K562 (cell line): Measurements from ENCODE around the gene GPSM3. TPM values are rescaled to one million over a fixed set of nuclear protein-coding genes. Genes with fewer than 3 reads are reported as not detected.

ENCODE experiments used
- ARNT ChIP-seq, 2 experiments: fragments of 450-650 bp; IDR thresholded peaks; 2 replicates each; pipeline ENCODE4 v1.6.1; 2016; ENCODE audit warnings: mild to moderate bottlenecking in 1 of 2
- GATAD2A ChIP-seq: fragments of 450-650 bp; IDR thresholded peaks from 2 replicates; pipeline ENCODE4 v1.6.1; 2017
- MTA2 ChIP-seq: fragments of 450-650 bp; IDR thresholded peaks from 2 replicates; pipeline ENCODE4 v1.6.1; 2016; ENCODE audit warnings: low read depth
- NRF1 ChIP-seq, 2 experiments: fragments of 450-650 bp; IDR thresholded peaks in 1 of 2; conservative IDR thresholded peaks in 1 of 2; 2 replicates each; pipeline ENCODE4 v1.6.1; 2014; ENCODE audit warnings: mild to moderate bottlenecking in 2 of 2
- PHF21A ChIP-seq: fragments of 450-650 bp; IDR thresholded peaks from 2 replicates; pipeline ENCODE4 v1.6.1; 2017; ENCODE audit warnings: low read depth, borderline replicate concordance
- POLR2A ChIP-seq: fragments of 450-650 bp; conservative IDR thresholded peaks from 2 replicates; pipeline ENCODE4 v1.6.1; 2016
- SMARCA4 ChIP-seq: fragments of 450-650 bp; IDR thresholded peaks from 2 replicates; pipeline ENCODE4 v1.6.1; 2016
- SMARCC2 ChIP-seq: fragments of 450-650 bp; IDR thresholded peaks from 2 replicates; pipeline ENCODE4 v1.6.1; 2017; ENCODE audit warnings: antibody characterized with exemption, moderate library complexity, mild to moderate bottlenecking, low read depth
- TAF1 ChIP-seq: IDR thresholded peaks from 2 replicates; pipeline ENCODE4 v1.6.1; 2011; ENCODE audit warnings: mild to moderate bottlenecking, low read length, moderate library complexity; ENCODE audit not compliant: insufficient read depth, control insufficient read depth, severe bottlenecking; ENCODE audit errors: extremely low read depth
- THRAP3 ChIP-seq: fragments of 450-650 bp; IDR thresholded peaks from 2 replicates; pipeline ENCODE4 v1.6.1; 2016; ENCODE audit warnings: mild to moderate bottlenecking, inconsistent platforms, borderline replicate concordance
- YBX1 ChIP-seq: fragments of 450-650 bp; IDR thresholded peaks from 2 replicates; pipeline ENCODE4 v1.7.1; 2016; ENCODE audit warnings: mild to moderate bottlenecking
- ZBTB40 ChIP-seq, 2 experiments: fragments of 450-650 bp in 1 of 2; sonication (generic) in 1 of 2; formaldehyde crosslinking in 1 of 2; IDR thresholded peaks; 2 replicates each; pipeline versions ENCODE4 v1.7.1 to v1.9.0; 2016 to 2022; ENCODE audit warnings: inconsistent platforms in 1 of 2, mild to moderate bottlenecking in 1 of 2, missing genetic modification reagents in 1 of 2
- ZNF124 ChIP-seq: sonication (generic); formaldehyde crosslinking; IDR thresholded peaks from 2 replicates; pipeline ENCODE4 v1.8.1; 2022; ENCODE audit warnings: missing genetic modification reagents
- polyA plus RNA-seq, 8 experiments: library from polyadenylated mRNA; depleted of rRNA in 4 of 8; stranded (reverse) in 5 of 8; unstranded in 3 of 8; fragments of >200 nt; fragmentation: Nextera tagmentation in 2 of 8; fragmentation: Illumina TruSeq in 1 of 8; extraction: Ambion mirVana in 2 of 8; extraction: Trizol in 1 of 8; gene quantifications; 2 replicates each; pipeline versions ENCODE4 v1.2.1 to v1.2.3, GENCODE V29; 2011 to 2014; ENCODE audit warnings: inconsistent platforms in 1 of 8, missing spikeins in 1 of 8
- total RNA-seq, 7 experiments: library from RNA; depleted of rRNA in 6 of 7; stranded (reverse); fragments of >200 nt in 6 of 7; fragmentation: Illumina TruSeq in 2 of 7; extraction: Trizol in 2 of 7; gene quantifications; 2 replicates each; pipeline versions ENCODE4 v1.2.1 to v1.2.3, GENCODE V29; 2011 to 2021; ENCODE audit warnings: low replicate concordance in 1 of 7
- TF ChIP-seq, protein P1 (sequence below): fragments of 200-400 bp; formaldehyde crosslinking; IDR thresholded peaks from 2 replicates; pipeline ENCODE4 v1.6.1; 2017; ENCODE audit warnings: mild to moderate bottlenecking, low read depth, low read length, moderate library complexity

The GPSM3 gene
- total and polyA plus RNA-seq, 9 of the 15 experiments (the other 6 are each of a cell fraction or from before 2014, with no cell fraction given), result 5.3 to 42.6 (median 24.4) TPM

DNA sequence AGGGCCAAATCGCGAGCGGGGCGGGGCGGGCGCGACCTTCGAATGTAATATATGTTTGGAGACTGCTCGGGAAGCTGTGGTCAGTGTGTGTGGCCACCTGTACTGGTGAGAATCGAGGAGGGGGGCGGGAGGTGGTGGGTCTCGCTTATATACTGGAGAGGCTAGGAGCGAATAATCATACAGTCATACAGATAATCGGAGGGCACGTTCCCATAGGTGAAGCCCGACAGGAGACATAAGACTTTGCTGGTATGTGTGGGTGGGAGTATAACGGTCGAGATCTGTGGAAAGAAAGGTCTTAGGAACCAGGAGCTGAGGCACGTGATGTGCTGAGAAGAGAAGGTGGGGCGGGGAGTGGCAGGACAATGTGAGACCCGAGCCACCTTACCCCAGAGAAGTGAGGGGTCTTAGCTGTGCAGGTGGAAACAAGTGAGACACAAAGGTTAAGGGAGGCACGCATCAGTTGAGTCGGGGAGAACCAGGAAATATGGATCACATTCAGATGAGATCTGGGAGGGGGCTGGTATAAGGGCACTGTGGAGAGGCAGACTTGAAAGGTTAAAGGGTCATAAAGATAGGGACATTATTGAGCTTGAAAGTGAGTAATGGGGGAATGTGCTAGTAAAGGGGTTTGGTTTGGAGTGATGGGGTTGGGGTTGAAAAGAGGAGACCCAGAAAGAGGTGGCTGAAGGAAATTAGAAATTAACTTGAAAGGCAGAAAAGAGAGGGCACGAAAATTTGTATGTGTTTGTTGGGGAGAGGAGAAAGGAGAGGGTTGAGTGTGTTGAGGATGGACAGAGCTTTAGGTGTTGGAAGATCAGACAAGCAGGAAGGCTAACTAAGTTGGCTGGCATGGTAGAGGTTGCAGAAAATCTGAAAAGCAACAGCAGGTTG lies 13.6 kb downstream of the GPSM3 start (continued):
- TF ChIP-seq ZBTB40 (IDR thresholded peaks at IDR 0.05) (peak; percentile 42; the same call in 1 of the 2 replicates), ZBTB40 (CRISPR knock-in tag; IDR thresholded peaks at IDR 0.05) (no peak), PHF21A (peak; percentile 71; the same call in 1 of the 2 replicates), TAF1 (peak; percentile 2), MTA2 (peak; percentile 4; the same call in 1 of the 2 replicates), SMARCC2 (0 out of 2 replicates have a peak, but pooled peaks have one; percentile 10), ARNT (IDR thresholded peaks at IDR 0.05) (peak in 1 of 2 experiments; percentile 16; a peak in 1 of 4 replicates), GATAD2A (peak; percentile 78; the same call in 1 of the 2 replicates), NRF1 (conservative IDR thresholded peaks at IDR 0.05 in 1 of 2, IDR thresholded peaks at IDR 0.05 in 1 of 2) (no peak), ZNF124 (CRISPR knock-in tag) (no peak), THRAP3 (peak; percentile 68; the same call in 1 of the 2 replicates), POLR2A (peak; percentile 4), YBX1 (peak; percentile 55; the same call in 1 of the 2 replicates), SMARCA4 (0 out of 2 replicates have a peak, but pooled peaks have one; percentile 15)
- TF ChIP-seq, protein P1, sequence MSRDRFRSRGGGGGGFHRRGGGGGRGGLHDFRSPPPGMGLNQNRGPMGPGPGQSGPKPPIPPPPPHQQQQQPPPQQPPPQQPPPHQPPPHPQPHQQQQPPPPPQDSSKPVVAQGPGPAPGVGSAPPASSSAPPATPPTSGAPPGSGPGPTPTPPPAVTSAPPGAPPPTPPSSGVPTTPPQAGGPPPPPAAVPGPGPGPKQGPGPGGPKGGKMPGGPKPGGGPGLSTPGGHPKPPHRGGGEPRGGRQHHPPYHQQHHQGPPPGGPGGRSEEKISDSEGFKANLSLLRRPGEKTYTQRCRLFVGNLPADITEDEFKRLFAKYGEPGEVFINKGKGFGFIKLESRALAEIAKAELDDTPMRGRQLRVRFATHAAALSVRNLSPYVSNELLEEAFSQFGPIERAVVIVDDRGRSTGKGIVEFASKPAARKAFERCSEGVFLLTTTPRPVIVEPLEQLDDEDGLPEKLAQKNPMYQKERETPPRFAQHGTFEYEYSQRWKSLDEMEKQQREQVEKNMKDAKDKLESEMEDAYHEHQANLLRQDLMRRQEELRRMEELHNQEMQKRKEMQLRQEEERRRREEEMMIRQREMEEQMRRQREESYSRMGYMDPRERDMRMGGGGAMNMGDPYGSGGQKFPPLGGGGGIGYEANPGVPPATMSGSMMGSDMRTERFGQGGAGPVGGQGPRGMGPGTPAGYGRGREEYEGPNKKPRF, result no peak
